ENCODE measurements around the gene ASPG. TPM values are rescaled to one million over a fixed set of nuclear protein-coding genes. Genes with fewer than 3 reads are reported as not detected.
A peak's percentile ranks its signal among the peaks of the same experiment; 100 is the strongest.

The ASPG gene
- total and polyA plus RNA-seq, 12 donors, result 2.8 to 32.0 (median 13.2) TPM

DNA sequence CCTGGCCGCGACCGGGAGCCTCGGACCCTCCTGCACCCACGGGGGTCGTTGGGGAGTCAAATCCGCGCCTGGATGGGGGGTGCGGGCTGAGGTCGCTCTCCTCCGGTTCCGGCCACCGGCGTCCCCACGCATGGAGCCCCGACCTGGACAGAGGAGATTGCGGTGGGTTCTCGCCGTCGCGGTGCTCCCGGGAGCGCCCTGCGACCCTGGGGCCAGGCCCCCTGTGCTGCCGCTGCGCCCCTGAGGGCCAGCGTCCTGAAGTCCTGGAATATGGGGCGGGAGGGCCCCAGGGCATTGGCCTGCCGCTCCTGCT lies 345 bp downstream of the ASPG start:
- 25 to 32% methylated on average over 29 of the region's 29 CpGs for WGBS, 2 donors
- H3K4me1 ChIP-seq, result peaks cover 0 to 34% (median 12%) of the 10 kb centered on the region in 9 donors
- intact Hi-C loops (cut with DNase I), result no loop called here
- peak overlapping the region in 9 of 10 donors; percentile 23 to 47 (median 38) for H3K4me3 ChIP-seq
- H3K27ac ChIP-seq, result peak overlapping the region in 8 of 10 donors; percentile 9 to 69 (median 55)
- no peak for DNase-seq
- H3K36me3 ChIP-seq, result no peaks in the 10 kb centered on the region
- peak in 1 of 8 donors; percentile 3 for ATAC-seq
- peaks cover 8 to 47% (median 28%) of the 10 kb centered on the region in 7 donors for H3K27me3 ChIP-seq
- H3K9me3 ChIP-seq, result no peaks in the 10 kb centered on the region
- TF ChIP-seq, protein P1, sequence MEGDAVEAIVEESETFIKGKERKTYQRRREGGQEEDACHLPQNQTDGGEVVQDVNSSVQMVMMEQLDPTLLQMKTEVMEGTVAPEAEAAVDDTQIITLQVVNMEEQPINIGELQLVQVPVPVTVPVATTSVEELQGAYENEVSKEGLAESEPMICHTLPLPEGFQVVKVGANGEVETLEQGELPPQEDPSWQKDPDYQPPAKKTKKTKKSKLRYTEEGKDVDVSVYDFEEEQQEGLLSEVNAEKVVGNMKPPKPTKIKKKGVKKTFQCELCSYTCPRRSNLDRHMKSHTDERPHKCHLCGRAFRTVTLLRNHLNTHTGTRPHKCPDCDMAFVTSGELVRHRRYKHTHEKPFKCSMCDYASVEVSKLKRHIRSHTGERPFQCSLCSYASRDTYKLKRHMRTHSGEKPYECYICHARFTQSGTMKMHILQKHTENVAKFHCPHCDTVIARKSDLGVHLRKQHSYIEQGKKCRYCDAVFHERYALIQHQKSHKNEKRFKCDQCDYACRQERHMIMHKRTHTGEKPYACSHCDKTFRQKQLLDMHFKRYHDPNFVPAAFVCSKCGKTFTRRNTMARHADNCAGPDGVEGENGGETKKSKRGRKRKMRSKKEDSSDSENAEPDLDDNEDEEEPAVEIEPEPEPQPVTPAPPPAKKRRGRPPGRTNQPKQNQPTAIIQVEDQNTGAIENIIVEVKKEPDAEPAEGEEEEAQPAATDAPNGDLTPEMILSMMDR (IDR thresholded peaks at IDR 0.05), result no peak

DNA sequence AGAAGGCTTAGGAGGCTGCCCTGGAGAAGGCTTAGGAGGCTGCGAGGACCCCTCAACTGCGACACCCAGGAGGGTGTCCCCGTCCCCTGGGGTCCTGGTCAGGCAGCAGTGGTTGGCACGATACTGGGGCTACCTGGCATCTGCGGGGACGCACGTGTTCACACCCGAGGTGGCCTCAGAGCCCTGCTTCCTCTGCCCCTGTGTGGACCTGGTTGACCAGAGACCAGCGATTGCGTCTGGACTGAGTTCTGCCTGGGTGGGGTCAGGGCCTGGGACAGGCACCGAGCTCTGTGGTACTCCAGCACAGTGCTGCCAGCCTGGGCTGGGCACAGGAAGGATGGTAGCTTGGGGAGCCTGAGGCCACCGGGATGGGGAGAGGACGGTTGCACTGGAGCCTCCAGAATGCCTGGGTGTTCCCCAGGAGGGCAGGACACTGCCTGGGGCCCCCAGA lies 735 bp downstream of the ASPG start:
- H3K27me3 ChIP-seq, result peaks cover 8 to 47% (median 28%) of the 10 kb centered on the region in 7 donors
- peak overlapping the region in 8 of 10 donors; percentile 23 to 47 (median 42) for H3K4me3 ChIP-seq
- H3K9me3 ChIP-seq, result no peaks in the 10 kb centered on the region
- peaks cover 0 to 34% (median 12%) of the 10 kb centered on the region in 9 donors for H3K4me1 ChIP-seq
- DNase-seq (peak in 1 of 2 donors; percentile 14), ATAC-seq (peak in 1 of 8 donors; percentile 19)
- intact Hi-C loops (cut with DNase I), result no loop called here
- no peaks in the 10 kb centered on the region for H3K36me3 ChIP-seq
- TF ChIP-seq, protein P1 (IDR thresholded peaks at IDR 0.05), result no peak
- WGBS, 2 donors, result 70 to 72% methylated on average over 13 of the region's 13 CpGs
- H3K27ac ChIP-seq, result peak overlapping the region in 8 of 10 donors; percentile 22 to 69 (median 52)

DNA sequence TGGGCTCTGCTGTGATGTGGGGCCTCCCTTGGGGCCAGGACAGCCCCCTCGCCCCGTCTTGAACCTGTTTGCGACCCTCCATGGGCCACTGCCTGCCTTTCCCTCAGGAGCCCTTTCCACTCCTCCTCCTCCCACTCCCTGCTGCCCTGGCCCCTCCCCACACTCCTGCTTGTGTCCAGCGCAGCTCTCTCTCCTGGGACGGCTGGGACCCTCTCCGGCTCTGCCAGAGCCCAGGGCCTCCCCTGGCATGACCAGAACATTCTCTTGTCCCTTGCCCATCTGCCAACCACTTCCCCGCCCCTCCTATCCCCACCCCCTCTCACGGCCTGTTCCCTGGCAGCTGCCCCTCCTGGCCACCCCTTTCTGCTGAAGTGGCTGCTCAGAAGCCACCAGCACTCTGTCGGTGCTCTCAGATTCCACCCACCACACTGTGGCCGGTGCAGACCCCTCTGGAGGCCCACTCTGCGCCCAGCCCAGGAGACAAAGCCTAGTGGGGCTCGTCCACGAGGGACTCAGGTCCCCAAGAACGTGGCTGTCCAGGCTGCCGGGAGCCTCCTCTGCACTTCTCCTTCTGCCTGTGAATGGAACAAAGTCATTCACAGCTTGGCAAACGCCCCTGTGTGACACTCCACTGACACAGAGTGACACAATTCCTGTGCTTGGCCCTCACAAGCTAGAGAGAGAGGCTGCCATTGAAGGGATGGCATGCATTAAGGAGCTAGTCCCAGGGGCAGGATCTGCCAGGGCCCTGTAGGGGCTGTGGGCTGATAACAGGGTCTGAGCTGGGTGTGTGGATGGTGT lies 1.4 kb downstream of the ASPG start:
- Histone ChIP-seq H3K36me3 (no peaks in the 10 kb centered on the region), H3K27ac (peak overlapping the region; percentile 20 to 69 (median 50)), H3K9me3 (no peaks in the 10 kb centered on the region), H3K4me1 (peaks cover 0 to 34% (median 12%) of the 10 kb centered on the region in 9 donors), H3K4me3 (no peak overlapping the region), H3K27me3 (peaks cover 8 to 47% (median 28%) of the 10 kb centered on the region in 7 donors)
- ATAC-seq, result peak in 6 of 8 donors; percentile 35 to 58 (median 46)
- intact Hi-C loops (cut with DNase I), result no loop called here
- TF ChIP-seq, protein P1 (IDR thresholded peaks at IDR 0.05), result no peak
- 51 to 52% methylated on average over 16 of the region's 16 CpGs for WGBS, 2 donors
- DNase-seq, result peak; percentile 27 to 31

DNA sequence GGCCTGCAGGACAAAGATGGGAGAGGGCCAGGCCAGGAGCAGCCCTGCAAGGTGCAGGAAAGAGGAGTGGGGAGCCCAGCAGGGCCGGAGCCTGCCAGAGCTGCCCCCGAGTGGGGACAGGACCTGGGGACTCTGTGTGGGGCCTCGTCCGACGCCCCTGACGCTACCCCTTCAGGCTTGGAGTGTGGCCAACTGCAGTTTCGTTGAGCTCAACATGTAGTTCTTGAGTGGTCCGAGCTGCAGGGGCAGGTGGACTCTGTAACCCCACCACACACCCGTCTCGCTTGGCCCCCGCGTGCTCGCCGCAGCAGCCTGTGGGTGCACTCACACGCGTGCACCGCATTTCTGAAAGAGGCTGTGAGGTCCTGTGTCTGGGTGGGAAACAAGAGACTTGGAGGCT lies 2.0 kb downstream of the ASPG start:
- peaks cover 0 to 34% (median 11%) of the 10 kb centered on the region in 9 donors for H3K4me1 ChIP-seq
- H3K9me3 ChIP-seq, result no peaks in the 10 kb centered on the region
- peaks cover 8 to 40% (median 28%) of the 10 kb centered on the region in 7 donors for H3K27me3 ChIP-seq
- ATAC-seq, result peak in 1 of 8 donors; percentile 20
- no peaks in the 10 kb centered on the region for H3K36me3 ChIP-seq
- no peak overlapping the region for H3K4me3 ChIP-seq
- H3K27ac ChIP-seq, result peak overlapping the region in 6 of 10 donors; percentile 31 to 68 (median 52)
- TF ChIP-seq, protein P1 (IDR thresholded peaks at IDR 0.05), result no peak
- 83 to 89% methylated on average over 17 of the region's 17 CpGs for WGBS, 2 donors
- DNase-seq, result no peak
- intact Hi-C loops (cut with DNase I), result no loop called here

All from heart right ventricle (tissue), 16 donors.